Lung (tissue), 12 donors: Measurements from ENCODE around the gene ZNF48. TPM values are rescaled to one million over a fixed set of nuclear protein-coding genes. Genes with fewer than 3 reads are reported as not detected.

ENCODE experiments used
- ATAC-seq: fragments of 200-7000 bp; cut with Tn5 transposase; one replicate; pipeline ENCODE4 v1.9.1; 2020; ENCODE audit warnings: moderate number of reproducible peaks; ENCODE audit not compliant: insufficient read depth, low FRiP score
- DNase-seq, 3 donors: peaks; one replicate each; pipeline ENCODE4 v3.0.0-alpha.2; 2013 to 2017
- H3K27ac ChIP-seq, 2 donors: one replicate each; pipeline ENCODE4 v1.5.1; 2013; ENCODE audit warnings: mild to moderate bottlenecking in 2 of 2, moderate library complexity in 2 of 2, control low read depth in 1 of 2, inconsistent platforms in 1 of 2, low read depth in 1 of 2, low read length in 1 of 2
- H3K27me3 ChIP-seq, 3 donors: one replicate each; pipeline ENCODE4 v1.5.1; 2013; ENCODE audit warnings: low read length in 2 of 3; ENCODE audit not compliant: control insufficient read depth in 3 of 3, insufficient read depth in 3 of 3
- H3K36me3 ChIP-seq, 4 donors: one replicate each; pipeline ENCODE4 v1.5.1; 2013; ENCODE audit warnings: low read length in 4 of 4, mild to moderate bottlenecking in 1 of 4, moderate library complexity in 1 of 4; ENCODE audit not compliant: control insufficient read depth in 4 of 4, insufficient read depth in 4 of 4
- H3K4me1 ChIP-seq, 5 donors: one replicate each; pipeline ENCODE4 v1.5.1; 2013; ENCODE audit warnings: low read length in 5 of 5, mild to moderate bottlenecking in 2 of 5, moderate library complexity in 1 of 5; ENCODE audit not compliant: control insufficient read depth in 5 of 5, insufficient read depth in 5 of 5
- H3K4me3 ChIP-seq: one replicate; pipeline ENCODE4 v1.5.1; 2013; ENCODE audit warnings: mild to moderate bottlenecking, control low read depth, moderate library complexity
- H3K9ac ChIP-seq, 2 donors: one replicate each; pipeline ENCODE4 v1.5.1; 2013; ENCODE audit warnings: low read length in 2 of 2, control low read depth in 1 of 2; ENCODE audit not compliant: insufficient read depth in 1 of 2
- H3K9me3 ChIP-seq, 4 donors: one replicate each; pipeline ENCODE4 v1.5.1; 2013; ENCODE audit warnings: low read length in 3 of 4, mild to moderate bottlenecking in 1 of 4, moderate library complexity in 1 of 4; ENCODE audit not compliant: control insufficient read depth in 4 of 4, insufficient read depth in 3 of 4
- CTCF ChIP-seq: IDR thresholded peaks from 2 replicates; pipeline ENCODE4 v1.5.1; 2012; ENCODE audit warnings: mild to moderate bottlenecking; ENCODE audit errors: control extremely low read depth, extremely low read depth
- WGBS, 2 donors: extraction: QIAGEN DNeasy Blood & Tissue Kit; methylation state at CpG; one replicate each; pipeline ENCODE4 v1.1.7; 2013; 5-methylcytosine and 5-hydroxymethylcytosine counted together
- polyA plus RNA-seq, 2 donors: library from polyadenylated mRNA; stranded (reverse); fragments of 200-250 nt; gene quantifications; one replicate each; pipeline ENCODE4 v1.2.1, GENCODE V29; 2013
- total RNA-seq, 2 donors: library from RNA; depleted of rRNA in 1 of 2; stranded (reverse); fragments of >200 nt in 1 of 2; gene quantifications; one replicate each; pipeline ENCODE4 v1.2.1, GENCODE V29; 2014 to 2021
- donor health status: control.
- donor health status: control.
- donor health status: Bipolar disorder and iron deficiency.
- donor health status: healthy.
- donor health status: DM: yes; HTN: yes; CAD: no.

The ZNF48 gene
- total and polyA plus RNA-seq, 4 donors: 4.2 to 8.0 (median 5.0) TPM

GRCh38 chr16:30397776-30398660 is 2.8 kb downstream of the ZNF48 start:
- Histone ChIP-seq H3K9me3 (no peaks in the 10 kb centered on the region), H3K4me1 (peaks cover 0 to 28% (median 4%) of the 10 kb centered on the region in 5 donors), H3K27ac (no peak overlapping the region), H3K9ac (no peak overlapping the region), H3K27me3 (no peaks in the 10 kb centered on the region), H3K36me3 (peaks cover 0 to 12% (median 2%) of the 10 kb centered on the region in 4 donors), H3K4me3 (no peak overlapping the region)
- WGBS, 2 donors: 87 to 90% methylated on average over 42 of the region's 42 CpGs
- DNase-seq (no peak), ATAC-seq (no peak)
- no peak for TF ChIP-seq CTCF

GRCh38 chr16:30398661-30399434 is 3.6 kb downstream of the ZNF48 start:
- WGBS, 2 donors: 83 to 88% methylated on average over 23 of the region's 23 CpGs
- H3K9ac ChIP-seq: no peak overlapping the region
- H3K27ac ChIP-seq: no peak overlapping the region
- no peaks in the 10 kb centered on the region for H3K27me3 ChIP-seq
- H3K9me3 ChIP-seq: no peaks in the 10 kb centered on the region
- H3K4me3 ChIP-seq: no peak overlapping the region
- no peak for ATAC-seq
- no peak for DNase-seq
- H3K36me3 ChIP-seq: peaks cover 0 to 12% (median 2%) of the 10 kb centered on the region in 4 donors
- H3K4me1 ChIP-seq: peaks cover 0 to 27% (median 4%) of the 10 kb centered on the region in 5 donors
- no peak for TF ChIP-seq CTCF

GRCh38 chr16:30399435-30400186 is 4.4 kb downstream of the ZNF48 start:
- Histone ChIP-seq H3K27me3 (no peaks in the 10 kb centered on the region), H3K9ac (peak overlapping the region; percentile 14 to 21), H3K27ac (peak overlapping the region; percentile 86 to 90), H3K4me3 (peak overlapping the region; percentile 54), H3K36me3 (peaks cover 0 to 12% (median 2%) of the 10 kb centered on the region in 4 donors), H3K4me1 (peaks cover 0 to 20% (median 0%) of the 10 kb centered on the region in 5 donors), H3K9me3 (no peaks in the 10 kb centered on the region)
- TF ChIP-seq CTCF: no peak
- ATAC-seq: no peak
- no peak for DNase-seq
- 19 to 22% methylated on average over 12 of the region's 12 CpGs for WGBS, 2 donors
